Measurements from ENCODE around the gene CDH4. TPM values are rescaled to one million over a fixed set of nuclear protein-coding genes. Genes with fewer than 3 reads are reported as not detected.

CDH4 gene
- total and polyA plus RNA-seq, 9 of the 15 experiments (the other 6 are each of a cell fraction or from before 2014, with no cell fraction given) = 0.04 TPM; not detected in 8

DNA sequence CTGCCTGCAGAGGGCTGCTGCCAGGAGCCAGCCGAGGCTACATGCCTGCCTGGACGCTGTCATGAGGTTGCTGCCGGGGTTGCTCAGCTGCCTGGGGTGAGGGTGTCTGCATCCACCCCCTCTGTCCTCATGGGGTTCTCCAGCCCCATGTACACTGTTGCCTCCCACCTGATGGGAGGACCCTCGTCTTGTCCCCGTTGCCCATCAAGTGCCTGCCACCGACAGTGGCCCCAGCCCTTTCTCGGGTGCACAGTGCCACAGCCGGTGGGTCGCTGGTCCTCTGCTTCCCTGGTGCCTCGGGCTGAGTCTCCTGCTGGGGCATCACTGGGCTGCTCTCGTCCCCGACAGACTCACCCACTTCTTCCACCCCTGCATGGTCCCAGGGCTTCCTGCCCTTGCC, 313.7 kb downstream of the CDH4 start:
- H3K36me3 ChIP-seq (ENCODE audit: control insufficient read depth, insufficient read depth, low read length) = no peaks in the 10 kb centered on the region
- H4K20me1 ChIP-seq (replicated peaks; ENCODE audit: control insufficient read depth, insufficient read depth, low read length) = no peaks in the 10 kb centered on the region
- no peak overlapping the region for H3K4me2 ChIP-seq (ENCODE audit: insufficient read depth, low read length)
- intact Hi-C loops (cut with micrococcal nuclease) (no loop called here), in situ Hi-C loops (cut with MboI) (no loop called here)
- no peak overlapping the region for H2AFZ ChIP-seq (ENCODE audit: low read depth, low read length)
- BruUV-seq (replicated peaks) = no TSS peak
- H3K9ac ChIP-seq (ENCODE audit: insufficient read depth in 1 of 2, low read depth in 2 of 2, low read length in 2 of 2) = no peak overlapping the region
- ChIA-PET POLR2A (no interaction called here), CTCF (ENCODE audit: low intra/inter-chr PET ratio) (no interaction called here)
- 0% methylated on average over 11 of the region's 12 CpGs for WGBS (ENCODE audit: insufficient coverage, low coverage, missing lambda C conversion rate)
- H3K9me3 ChIP-seq (replicated peaks; ENCODE audit: control insufficient read depth, insufficient read depth, low read depth, low read length) = no peaks in the 10 kb centered on the region
- H3K27ac ChIP-seq (ENCODE audit: extremely low read depth, low read depth, low read length) = no peak overlapping the region
- H3K4me3 ChIP-seq = no peak overlapping the region
- no peaks in the 10 kb centered on the region for H3K79me2 ChIP-seq (ENCODE audit: control insufficient read depth, insufficient read depth, low read length)
- DNase-seq (ENCODE audit: extremely low read depth in 1 of 4, low spot score in 3 of 4) (no peak), FAIRE-seq (no peak), ATAC-seq (no peak)
- peaks cover 2 to 65% of the 10 kb centered on the region in 2 experiments; a peak in 4 of 5 replicates for H3K27me3 ChIP-seq (ENCODE audit: control insufficient read depth in 2 of 2, insufficient read depth in 2 of 2, low read length in 2 of 2)
- no peaks in the 10 kb centered on the region for H3K9me1 ChIP-seq (ENCODE audit: control insufficient read depth, insufficient read depth, low read length)
- H3K4me1 ChIP-seq (replicated peaks in 1 of 2; ENCODE audit: control insufficient read depth in 2 of 2, insufficient read depth in 2 of 2, low read length in 2 of 2) = no peaks in the 10 kb centered on the region; a peak in 1 of 5 replicates
- TF ChIP-seq FOXO4 (CRISPR knock-in tag; IDR thresholded peaks at IDR 0.05) (no peak), AFF4 (CRISPR knock-in tag; IDR thresholded peaks at IDR 0.05) (no peak), TBL1XR1 (IDR thresholded peaks at IDR 0.05; ENCODE audit: low read length in 2 of 2) (no peak), CBX5 (IDR thresholded peaks at IDR 0.05; ENCODE audit: borderline replicate concordance, low read depth) (no peak), ERF (CRISPR knock-in tag; IDR thresholded peaks at IDR 0.05) (no peak), TCF3 (CRISPR knock-in tag; IDR thresholded peaks at IDR 0.05) (no peak), PHF21A (IDR thresholded peaks at IDR 0.05; ENCODE audit: borderline replicate concordance, low read depth) (no peak), GTF2A2 (tag; IDR thresholded peaks at IDR 0.05) (no peak), RBM39 (optimal IDR thresholded peaks at IDR 0.05; ENCODE audit: low read depth, low read length) (no peak), DMBX1 (CRISPR knock-in tag; IDR thresholded peaks at IDR 0.05; ENCODE audit: borderline replicate concordance) (no peak), YBX1 (IDR thresholded peaks at IDR 0.05) (no peak)
- TF ChIP-seq, protein P1, sequence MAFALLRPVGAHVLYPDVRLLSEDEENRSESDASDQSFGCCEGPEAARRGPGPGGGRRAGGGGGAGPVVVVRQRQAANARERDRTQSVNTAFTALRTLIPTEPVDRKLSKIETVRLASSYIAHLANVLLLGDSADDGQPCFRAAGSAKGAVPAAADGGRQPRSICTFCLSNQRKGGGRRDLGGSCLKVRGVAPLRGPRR (CRISPR knock-in tag; IDR thresholded peaks at IDR 0.05) = no peak
- TF ChIP-seq, protein P2, sequence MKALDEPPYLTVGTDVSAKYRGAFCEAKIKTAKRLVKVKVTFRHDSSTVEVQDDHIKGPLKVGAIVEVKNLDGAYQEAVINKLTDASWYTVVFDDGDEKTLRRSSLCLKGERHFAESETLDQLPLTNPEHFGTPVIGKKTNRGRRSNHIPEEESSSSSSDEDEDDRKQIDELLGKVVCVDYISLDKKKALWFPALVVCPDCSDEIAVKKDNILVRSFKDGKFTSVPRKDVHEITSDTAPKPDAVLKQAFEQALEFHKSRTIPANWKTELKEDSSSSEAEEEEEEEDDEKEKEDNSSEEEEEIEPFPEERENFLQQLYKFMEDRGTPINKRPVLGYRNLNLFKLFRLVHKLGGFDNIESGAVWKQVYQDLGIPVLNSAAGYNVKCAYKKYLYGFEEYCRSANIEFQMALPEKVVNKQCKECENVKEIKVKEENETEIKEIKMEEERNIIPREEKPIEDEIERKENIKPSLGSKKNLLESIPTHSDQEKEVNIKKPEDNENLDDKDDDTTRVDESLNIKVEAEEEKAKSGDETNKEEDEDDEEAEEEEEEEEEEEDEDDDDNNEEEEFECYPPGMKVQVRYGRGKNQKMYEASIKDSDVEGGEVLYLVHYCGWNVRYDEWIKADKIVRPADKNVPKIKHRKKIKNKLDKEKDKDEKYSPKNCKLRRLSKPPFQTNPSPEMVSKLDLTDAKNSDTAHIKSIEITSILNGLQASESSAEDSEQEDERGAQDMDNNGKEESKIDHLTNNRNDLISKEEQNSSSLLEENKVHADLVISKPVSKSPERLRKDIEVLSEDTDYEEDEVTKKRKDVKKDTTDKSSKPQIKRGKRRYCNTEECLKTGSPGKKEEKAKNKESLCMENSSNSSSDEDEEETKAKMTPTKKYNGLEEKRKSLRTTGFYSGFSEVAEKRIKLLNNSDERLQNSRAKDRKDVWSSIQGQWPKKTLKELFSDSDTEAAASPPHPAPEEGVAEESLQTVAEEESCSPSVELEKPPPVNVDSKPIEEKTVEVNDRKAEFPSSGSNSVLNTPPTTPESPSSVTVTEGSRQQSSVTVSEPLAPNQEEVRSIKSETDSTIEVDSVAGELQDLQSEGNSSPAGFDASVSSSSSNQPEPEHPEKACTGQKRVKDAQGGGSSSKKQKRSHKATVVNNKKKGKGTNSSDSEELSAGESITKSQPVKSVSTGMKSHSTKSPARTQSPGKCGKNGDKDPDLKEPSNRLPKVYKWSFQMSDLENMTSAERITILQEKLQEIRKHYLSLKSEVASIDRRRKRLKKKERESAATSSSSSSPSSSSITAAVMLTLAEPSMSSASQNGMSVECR (CRISPR knock-in tag; IDR thresholded peaks at IDR 0.05) = no peak
